Spleen (tissue), 11 donors: ENCODE measurements around the gene CNTNAP5. TPM values are rescaled to one million over a fixed set of nuclear protein-coding genes. Genes with fewer than 3 reads are reported as not detected.

Experiments
- DNase-seq: peaks from one replicate; pipeline ENCODE4 v3.0.0-alpha.2; 2020
- H3K27ac ChIP-seq, 8 donors: fragments of 200-600 bp; sonication (generic) in 7 of 8; 1 replicate in 4 of 8; 2 replicates in 4 of 8; pipeline versions ENCODE4 v1.5.0 to v1.8.0; 2016 to 2021; ENCODE audit warnings: inconsistent platforms in 4 of 8, mild to moderate bottlenecking in 4 of 8, moderate library complexity in 1 of 8
- H3K27me3 ChIP-seq, 7 donors: fragments of 200-600 bp; sonication (generic) in 6 of 7; replicated peaks in 1 of 7; 1 replicate in 4 of 7; 2 replicates in 3 of 7; pipeline versions ENCODE4 v1.5.0 to v1.8.0; 2016 to 2021; ENCODE audit warnings: inconsistent platforms in 3 of 7, mild to moderate bottlenecking in 1 of 7
- H3K36me3 ChIP-seq, 6 donors: fragments of 200-600 bp; sonication (generic) in 5 of 6; 1 replicate in 4 of 6; 2 replicates in 2 of 6; pipeline versions ENCODE4 v1.5.0 to v1.8.0; 2016 to 2021; ENCODE audit warnings: inconsistent platforms in 2 of 6
- H3K4me1 ChIP-seq, 6 donors: fragments of 200-600 bp; sonication (generic) in 5 of 6; 1 replicate in 3 of 6; 2 replicates in 3 of 6; pipeline versions ENCODE4 v1.5.0 to v1.8.0; 2016 to 2021; ENCODE audit warnings: inconsistent platforms in 3 of 6
- H3K4me3 ChIP-seq, 8 donors: fragments of 200-600 bp; sonication (generic) in 7 of 8; 1 replicate in 4 of 8; 2 replicates in 4 of 8; pipeline versions ENCODE4 v1.5.0 to v1.8.0; 2016 to 2021; ENCODE audit warnings: inconsistent platforms in 4 of 8, mild to moderate bottlenecking in 4 of 8, moderate library complexity in 2 of 8
- H3K9me3 ChIP-seq, 8 donors: fragments of 200-600 bp; sonication (generic) in 7 of 8; 1 replicate in 4 of 8; 2 replicates in 4 of 8; pipeline versions ENCODE4 v1.5.0 to v1.8.0; 2016 to 2021; ENCODE audit warnings: inconsistent platforms in 4 of 8
- POLR2A ChIP-seq, 3 donors: fragments of 450-650 bp; IDR thresholded peaks; one replicate each; pipeline ENCODE4 v1.5.1; 2017; ENCODE audit warnings: antibody characterized with exemption in 3 of 3, mild to moderate bottlenecking in 1 of 3
- POLR2AphosphoS5 ChIP-seq, 3 donors: sonication (generic); formaldehyde crosslinking; IDR thresholded peaks; one replicate each; pipeline ENCODE4 v1.5.1; 2017; ENCODE audit warnings: antibody characterized with exemption in 3 of 3
- WGBS, 5 donors: extraction: QIAGEN DNeasy Blood & Tissue Kit in 3 of 5; methylation state at CpG; one replicate each; pipeline versions ENCODE4 v1.1.5 to v1.1.7; 2013 to 2018; 5-methylcytosine and 5-hydroxymethylcytosine counted together
- intact Hi-C: fragments of 100-400 bp; cut with DNase I; formaldehyde crosslinking; loops from one replicate; pipeline ENCODE4 v1.15.0; 2023; ENCODE audit warnings: low total_unique reads
- polyA plus RNA-seq, 3 donors: library from polyadenylated mRNA; stranded (reverse); fragments of 200-250 nt; gene quantifications; one replicate each; pipeline ENCODE4 v1.2.1, GENCODE V29; 2013
- total RNA-seq, 7 donors: library from RNA; depleted of rRNA in 3 of 7; stranded (reverse); fragments of >200 nt in 3 of 7; fragmentation: NEBNext Ultra II Directional in 4 of 7; extraction: Animal tissue kit (Norgen Biotek cat#: 25700) in 4 of 7; gene quantifications; one replicate each; pipeline versions ENCODE4 v1.1.0 to v1.2.1, GENCODE V29; 2016 to 2021
- TF ChIP-seq, protein P1 (sequence below), 11 experiments: fragments of 200-600 bp in 7 of 11; fragments of 450-650 bp in 4 of 11; sonication (generic) in 4 of 11; IDR thresholded peaks in 8 of 11; conservative IDR thresholded peaks in 3 of 11; 1 replicate in 7 of 11; 2 replicates in 4 of 11; pipeline versions ENCODE4 v1.4.0 to v1.8.0; 2016 to 2021; ENCODE audit warnings: antibody characterized with exemption in 11 of 11, inconsistent platforms in 4 of 11, mild to moderate bottlenecking in 1 of 11
- donor health status: healthy with polysubstance abuse.
- donor health status: DM: no; HTN: no; CAD: no; lungs with moderate emphysema.
- donor health status: DM: no; HTN: no; CAD: no.
- donor health status: Bipolar disorder and iron deficiency.
- donor health status: healthy.
- donor health status: DM: no; HTN: no; CAD: no.
- donor health status: DM: yes; HTN: yes; CAD: no.

Gene CNTNAP5
- total and polyA plus RNA-seq, 10 donors = 0.18 TPM; not detected in 9

DNA sequence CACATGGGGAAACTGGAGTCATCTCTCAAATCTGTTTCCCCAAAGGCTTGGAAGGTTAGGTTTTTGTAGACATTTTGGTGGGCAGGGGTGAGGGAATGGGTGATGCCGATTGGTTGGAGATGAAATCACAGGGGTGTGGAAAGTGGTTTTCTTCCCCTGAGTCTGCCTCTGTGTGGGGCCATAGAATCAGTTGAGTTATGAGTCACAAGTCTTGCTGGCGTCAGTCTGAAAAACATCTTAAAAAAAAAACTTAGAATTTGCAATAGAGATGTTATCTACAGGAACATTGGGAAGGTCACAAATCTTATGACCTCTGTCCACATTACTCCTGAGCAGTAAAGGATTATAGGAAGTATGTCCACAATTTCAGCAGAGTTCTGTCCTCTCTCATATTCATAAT is 314.6 kb downstream of the CNTNAP5 start:
- no peak overlapping the region for H3K27ac ChIP-seq
- no peak for DNase-seq
- no peaks in the 10 kb centered on the region for H3K27me3 ChIP-seq
- H3K9me3 ChIP-seq = peaks cover 0 to 11% (median 1%) of the 10 kb centered on the region in 8 donors
- H3K4me1 ChIP-seq = no peaks in the 10 kb centered on the region
- H3K4me3 ChIP-seq = no peak overlapping the region
- H3K36me3 ChIP-seq = no peaks in the 10 kb centered on the region
- TF ChIP-seq, protein P1, sequence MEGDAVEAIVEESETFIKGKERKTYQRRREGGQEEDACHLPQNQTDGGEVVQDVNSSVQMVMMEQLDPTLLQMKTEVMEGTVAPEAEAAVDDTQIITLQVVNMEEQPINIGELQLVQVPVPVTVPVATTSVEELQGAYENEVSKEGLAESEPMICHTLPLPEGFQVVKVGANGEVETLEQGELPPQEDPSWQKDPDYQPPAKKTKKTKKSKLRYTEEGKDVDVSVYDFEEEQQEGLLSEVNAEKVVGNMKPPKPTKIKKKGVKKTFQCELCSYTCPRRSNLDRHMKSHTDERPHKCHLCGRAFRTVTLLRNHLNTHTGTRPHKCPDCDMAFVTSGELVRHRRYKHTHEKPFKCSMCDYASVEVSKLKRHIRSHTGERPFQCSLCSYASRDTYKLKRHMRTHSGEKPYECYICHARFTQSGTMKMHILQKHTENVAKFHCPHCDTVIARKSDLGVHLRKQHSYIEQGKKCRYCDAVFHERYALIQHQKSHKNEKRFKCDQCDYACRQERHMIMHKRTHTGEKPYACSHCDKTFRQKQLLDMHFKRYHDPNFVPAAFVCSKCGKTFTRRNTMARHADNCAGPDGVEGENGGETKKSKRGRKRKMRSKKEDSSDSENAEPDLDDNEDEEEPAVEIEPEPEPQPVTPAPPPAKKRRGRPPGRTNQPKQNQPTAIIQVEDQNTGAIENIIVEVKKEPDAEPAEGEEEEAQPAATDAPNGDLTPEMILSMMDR (IDR thresholded peaks at IDR 0.05 in 8 of 11, conservative IDR thresholded peaks at IDR 0.05 in 3 of 11) = no peak
- TF ChIP-seq POLR2A (IDR thresholded peaks at IDR 0.05) = no peak
- no peak for TF ChIP-seq POLR2AphosphoS5 (IDR thresholded peaks at IDR 0.05)
- 64 to 77% (median 74%) methylated on average over 2 of the region's 2 CpGs for WGBS, 5 donors
- intact Hi-C loops = no loop called here

- H3K9me3 ChIP-seq = peaks cover 0 to 6% (median 0%) of the 10 kb centered on the region in 8 donors
- 85 to 92% (median 89%) methylated on average over 4 of the region's 4 CpGs for WGBS, 5 donors
- H3K36me3 ChIP-seq = no peaks in the 10 kb centered on the region
- TF ChIP-seq, protein P1 (IDR thresholded peaks at IDR 0.05 in 8 of 11, conservative IDR thresholded peaks at IDR 0.05 in 3 of 11) = no peak
- TF ChIP-seq POLR2AphosphoS5 (IDR thresholded peaks at IDR 0.05) (no peak), POLR2A (IDR thresholded peaks at IDR 0.05) (no peak)
- no peak for DNase-seq
- H3K4me1 ChIP-seq = no peaks in the 10 kb centered on the region
- H3K27me3 ChIP-seq = no peaks in the 10 kb centered on the region
- no peak overlapping the region for H3K4me3 ChIP-seq
- intact Hi-C loops = no loop called here
- H3K27ac ChIP-seq = no peak overlapping the region
Observed at GRCh38 chr2:124343827-124344498, 318.9 kb downstream of the CNTNAP5 start.

- intact Hi-C loops = no loop called here
- H3K4me1 ChIP-seq = no peaks in the 10 kb centered on the region
- 68 to 81% (median 73%) methylated on average over 7 of the region's 7 CpGs for WGBS, 5 donors
- H3K4me3 ChIP-seq = no peak overlapping the region
- H3K9me3 ChIP-seq = peaks cover 0 to 6% (median 0%) of the 10 kb centered on the region in 8 donors
- no peaks in the 10 kb centered on the region for H3K36me3 ChIP-seq
- TF ChIP-seq POLR2AphosphoS5 (IDR thresholded peaks at IDR 0.05) (no peak), POLR2A (IDR thresholded peaks at IDR 0.05) (no peak)
- TF ChIP-seq, protein P1 (IDR thresholded peaks at IDR 0.05 in 8 of 11, conservative IDR thresholded peaks at IDR 0.05 in 3 of 11) = no peak
- DNase-seq = no peak
- H3K27ac ChIP-seq = no peak overlapping the region
- no peaks in the 10 kb centered on the region for H3K27me3 ChIP-seq
Observed at GRCh38 chr2:124347209-124347608, 322.1 kb downstream of the CNTNAP5 start.

DNA sequence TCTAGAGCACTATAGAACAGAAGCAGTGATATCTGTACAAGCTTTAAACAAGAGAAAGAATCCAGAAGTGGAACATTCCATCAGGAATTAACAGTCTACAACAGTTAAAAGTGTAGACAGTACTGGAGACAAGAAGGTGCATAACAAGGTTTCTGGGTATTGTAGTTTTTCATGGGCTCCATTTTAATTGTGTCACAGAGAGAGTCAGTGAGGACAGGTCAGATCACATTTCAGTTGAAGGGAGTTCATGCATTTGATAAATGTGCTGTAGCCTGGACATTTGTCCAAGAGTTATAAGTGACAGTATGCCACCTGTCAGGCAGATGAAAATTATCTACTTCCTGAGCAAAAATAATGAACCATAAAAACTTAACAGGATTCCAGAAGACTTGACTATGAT is 328.6 kb downstream of the CNTNAP5 start:
- H3K9me3 ChIP-seq = peaks cover 0 to 2% (median 0%) of the 10 kb centered on the region in 8 donors
- no peak overlapping the region for H3K4me3 ChIP-seq
- no peak for TF ChIP-seq POLR2AphosphoS5 (IDR thresholded peaks at IDR 0.05)
- TF ChIP-seq, protein P1 (IDR thresholded peaks at IDR 0.05 in 8 of 11, conservative IDR thresholded peaks at IDR 0.05 in 3 of 11) = no peak
- TF ChIP-seq POLR2A (IDR thresholded peaks at IDR 0.05) = no peak
- intact Hi-C loops = no loop called here
- no peaks in the 10 kb centered on the region for H3K36me3 ChIP-seq
- no peaks in the 10 kb centered on the region for H3K4me1 ChIP-seq
- no peak for DNase-seq
- no peaks in the 10 kb centered on the region for H3K27me3 ChIP-seq
- no peak overlapping the region for H3K27ac ChIP-seq
